ENCODE data around the gene APOC3. TPM values are rescaled to one million over a fixed set of nuclear protein-coding genes. Genes with fewer than 3 reads are reported as not detected.
A peak's percentile ranks its signal among the peaks of the same experiment; 100 is the strongest.

The APOC3 gene
- total and polyA plus RNA-seq, 8 donors, result 0.32 to 2.1 (median 0.62) TPM; not detected in 3

DNA sequence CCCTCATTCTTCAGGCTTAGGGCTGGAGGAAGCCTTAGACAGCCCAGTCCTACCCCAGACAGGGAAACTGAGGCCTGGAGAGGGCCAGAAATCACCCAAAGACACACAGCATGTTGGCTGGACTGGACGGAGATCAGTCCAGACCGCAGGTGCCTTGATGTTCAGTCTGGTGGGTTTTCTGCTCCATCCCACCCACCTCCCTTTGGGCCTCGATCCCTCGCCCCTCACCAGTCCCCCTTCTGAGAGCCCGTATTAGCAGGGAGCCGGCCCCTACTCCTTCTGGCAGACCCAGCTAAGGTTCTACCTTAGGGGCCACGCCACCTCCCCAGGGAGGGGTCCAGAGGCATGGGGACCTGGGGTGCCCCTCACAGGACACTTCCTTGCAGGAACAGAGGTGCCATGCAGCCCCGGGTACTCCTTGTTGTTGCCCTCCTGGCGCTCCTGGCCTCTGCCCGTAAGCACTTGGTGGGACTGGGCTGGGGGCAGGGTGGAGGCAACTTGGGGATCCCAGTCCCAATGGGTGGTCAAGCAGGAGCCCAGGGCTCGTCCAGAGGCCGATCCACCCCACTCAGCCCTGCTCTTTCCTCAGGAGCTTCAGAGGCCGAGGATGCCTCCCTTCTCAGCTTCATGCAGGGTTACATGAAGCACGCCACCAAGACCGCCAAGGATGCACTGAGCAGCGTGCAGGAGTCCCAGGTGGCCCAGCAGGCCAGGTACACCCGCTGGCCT is 641 bp downstream of the APOC3 start:
- Histone ChIP-seq H3K27ac (no peak overlapping the region), H3K4me1 (peaks cover 3 to 12% of the 10 kb centered on the region in 2 donors), H3K27me3 (peaks cover 0 to 1% of the 10 kb centered on the region in 2 donors), H3K9me3 (no peaks in the 10 kb centered on the region), H3K4me3 (no peak overlapping the region), H3K36me3 (no peaks in the 10 kb centered on the region)
- TF ChIP-seq, protein P1, sequence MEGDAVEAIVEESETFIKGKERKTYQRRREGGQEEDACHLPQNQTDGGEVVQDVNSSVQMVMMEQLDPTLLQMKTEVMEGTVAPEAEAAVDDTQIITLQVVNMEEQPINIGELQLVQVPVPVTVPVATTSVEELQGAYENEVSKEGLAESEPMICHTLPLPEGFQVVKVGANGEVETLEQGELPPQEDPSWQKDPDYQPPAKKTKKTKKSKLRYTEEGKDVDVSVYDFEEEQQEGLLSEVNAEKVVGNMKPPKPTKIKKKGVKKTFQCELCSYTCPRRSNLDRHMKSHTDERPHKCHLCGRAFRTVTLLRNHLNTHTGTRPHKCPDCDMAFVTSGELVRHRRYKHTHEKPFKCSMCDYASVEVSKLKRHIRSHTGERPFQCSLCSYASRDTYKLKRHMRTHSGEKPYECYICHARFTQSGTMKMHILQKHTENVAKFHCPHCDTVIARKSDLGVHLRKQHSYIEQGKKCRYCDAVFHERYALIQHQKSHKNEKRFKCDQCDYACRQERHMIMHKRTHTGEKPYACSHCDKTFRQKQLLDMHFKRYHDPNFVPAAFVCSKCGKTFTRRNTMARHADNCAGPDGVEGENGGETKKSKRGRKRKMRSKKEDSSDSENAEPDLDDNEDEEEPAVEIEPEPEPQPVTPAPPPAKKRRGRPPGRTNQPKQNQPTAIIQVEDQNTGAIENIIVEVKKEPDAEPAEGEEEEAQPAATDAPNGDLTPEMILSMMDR (IDR thresholded peaks at IDR 0.05), result no peak
- ATAC-seq (no peak), DNase-seq (no peak)
- intact Hi-C loops (cut with DNase I), result no loop called here

DNA sequence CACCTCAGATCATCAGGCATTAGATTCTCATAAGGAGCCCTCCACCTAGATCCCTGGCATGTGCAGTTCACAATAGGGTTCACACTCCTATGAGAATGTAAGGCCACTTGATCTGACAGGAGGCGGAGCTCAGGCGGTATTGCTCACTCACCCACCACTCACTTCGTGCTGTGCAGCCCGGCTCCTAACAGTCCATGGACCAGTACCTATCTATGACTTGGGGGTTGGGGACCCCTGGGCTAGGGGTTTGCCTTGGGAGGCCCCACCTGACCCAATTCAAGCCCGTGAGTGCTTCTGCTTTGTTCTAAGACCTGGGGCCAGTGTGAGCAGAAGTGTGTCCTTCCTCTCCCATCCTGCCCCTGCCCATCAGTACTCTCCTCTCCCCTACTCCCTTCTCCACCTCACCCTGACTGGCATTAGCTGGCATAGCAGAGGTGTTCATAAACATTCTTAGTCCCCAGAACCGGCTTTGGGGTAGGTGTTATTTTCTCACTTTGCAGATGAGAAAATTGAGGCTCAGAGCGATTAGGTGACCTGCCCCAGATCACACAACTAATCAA is 2.2 kb downstream of the APOC3 start:
- Histone ChIP-seq H3K4me3 (no peak overlapping the region), H3K9me3 (no peaks in the 10 kb centered on the region), H3K27me3 (peaks cover 0 to 5% of the 10 kb centered on the region in 2 donors), H3K27ac (no peak overlapping the region), H3K4me1 (peaks cover 8 to 27% of the 10 kb centered on the region in 2 donors), H3K36me3 (no peaks in the 10 kb centered on the region)
- ATAC-seq (no peak), DNase-seq (no peak)
- intact Hi-C loops (cut with DNase I), result no loop called here
- TF ChIP-seq, protein P1 (IDR thresholded peaks at IDR 0.05), result no peak

DNA sequence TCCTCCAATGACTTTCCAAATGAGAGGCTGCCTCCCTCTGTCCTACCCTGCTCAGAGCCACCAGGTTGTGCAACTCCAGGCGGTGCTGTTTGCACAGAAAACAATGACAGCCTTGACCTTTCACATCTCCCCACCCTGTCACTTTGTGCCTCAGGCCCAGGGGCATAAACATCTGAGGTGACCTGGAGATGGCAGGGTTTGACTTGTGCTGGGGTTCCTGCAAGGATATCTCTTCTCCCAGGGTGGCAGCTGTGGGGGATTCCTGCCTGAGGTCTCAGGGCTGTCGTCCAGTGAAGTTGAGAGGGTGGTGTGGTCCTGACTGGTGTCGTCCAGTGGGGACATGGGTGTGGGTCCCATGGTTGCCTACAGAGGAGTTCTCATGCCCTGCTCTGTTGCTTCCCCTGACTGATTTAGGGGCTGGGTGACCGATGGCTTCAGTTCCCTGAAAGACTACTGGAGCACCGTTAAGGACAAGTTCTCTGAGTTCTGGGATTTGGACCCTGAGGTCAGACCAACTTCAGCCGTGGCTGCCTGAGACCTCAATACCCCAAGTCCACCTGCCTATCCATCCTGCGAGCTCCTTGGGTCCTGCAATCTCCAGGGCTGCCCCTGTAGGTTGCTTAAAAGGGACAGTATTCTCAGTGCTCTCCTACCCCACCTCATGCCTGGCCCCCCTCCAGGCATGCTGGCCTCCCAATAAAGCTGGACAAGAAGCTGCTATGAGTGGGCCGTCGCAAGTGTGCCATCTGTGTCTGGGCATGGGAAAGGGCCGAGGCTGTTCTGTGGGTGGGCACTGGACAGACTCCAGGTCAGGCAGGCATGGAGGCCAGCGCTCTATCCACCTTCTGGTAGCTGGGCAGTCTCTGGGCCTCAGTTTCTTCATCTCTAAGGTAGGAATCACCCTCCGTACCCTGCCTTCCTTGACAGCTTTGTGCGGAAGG is 2.9 kb downstream of the APOC3 start:
- ATAC-seq (no peak), DNase-seq (peak in 1 of 4 donors; percentile 35)
- TF ChIP-seq, protein P1 (IDR thresholded peaks at IDR 0.05), result no peak
- H3K36me3 ChIP-seq, result no peaks in the 10 kb centered on the region
- H3K4me1 ChIP-seq, result peaks cover 8 to 28% of the 10 kb centered on the region in 2 donors
- intact Hi-C loops (cut with DNase I), result no loop called here
- no peak overlapping the region for H3K27ac ChIP-seq
- peaks cover 0 to 5% of the 10 kb centered on the region in 2 donors for H3K27me3 ChIP-seq
- no peaks in the 10 kb centered on the region for H3K9me3 ChIP-seq
- H3K4me3 ChIP-seq, result no peak overlapping the region

DNA sequence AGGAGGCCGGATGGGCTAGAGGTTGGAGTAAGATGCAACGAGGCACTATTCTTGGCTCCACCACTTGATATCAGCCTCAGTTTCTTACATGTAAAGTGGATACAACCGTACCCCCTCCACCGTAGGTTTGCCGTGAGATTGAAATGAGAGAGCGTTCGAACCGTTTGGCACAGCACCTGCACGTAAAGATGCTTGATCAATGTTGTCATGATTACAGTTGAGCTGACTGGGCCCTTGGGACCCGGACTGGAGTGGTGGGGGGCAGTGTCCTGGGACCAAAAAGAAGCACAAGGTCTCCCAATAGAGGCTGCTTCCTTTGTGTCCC is 3.7 kb downstream of the APOC3 start:
- Histone ChIP-seq H3K27ac (no peak overlapping the region), H3K9me3 (no peaks in the 10 kb centered on the region), H3K36me3 (no peaks in the 10 kb centered on the region), H3K27me3 (peaks cover 0 to 5% of the 10 kb centered on the region in 2 donors), H3K4me1 (peaks cover 8 to 28% of the 10 kb centered on the region in 2 donors), H3K4me3 (no peak overlapping the region)
- TF ChIP-seq, protein P1 (IDR thresholded peaks at IDR 0.05), result no peak
- intact Hi-C loops (cut with DNase I), result no loop called here
- ATAC-seq, result no peak
- DNase-seq, result peak in 1 of 4 donors; percentile 24

All from left lung (tissue), 10 donors.